Testis (tissue), 2 donors: ENCODE data around the gene IL12B.

ENCODE experiments used
- POLR2A ChIP-seq: fragments of 450-650 bp; IDR thresholded peaks from one replicate; pipeline ENCODE4 v1.6.1; 2017; ENCODE audit warnings: antibody characterized with exemption, mild to moderate bottlenecking, moderate library complexity
- TF ChIP-seq, protein P1 (sequence below), 3 experiments: fragments of 450-650 bp in 2 of 3; fragments of 200-600 bp in 1 of 3; sonication (generic) in 1 of 3; IDR thresholded peaks; one replicate each; pipeline ENCODE4 v1.5.1; 2016 to 2019; ENCODE audit warnings: antibody characterized with exemption in 3 of 3, mild to moderate bottlenecking in 2 of 3, moderate library complexity in 1 of 3

DNA sequence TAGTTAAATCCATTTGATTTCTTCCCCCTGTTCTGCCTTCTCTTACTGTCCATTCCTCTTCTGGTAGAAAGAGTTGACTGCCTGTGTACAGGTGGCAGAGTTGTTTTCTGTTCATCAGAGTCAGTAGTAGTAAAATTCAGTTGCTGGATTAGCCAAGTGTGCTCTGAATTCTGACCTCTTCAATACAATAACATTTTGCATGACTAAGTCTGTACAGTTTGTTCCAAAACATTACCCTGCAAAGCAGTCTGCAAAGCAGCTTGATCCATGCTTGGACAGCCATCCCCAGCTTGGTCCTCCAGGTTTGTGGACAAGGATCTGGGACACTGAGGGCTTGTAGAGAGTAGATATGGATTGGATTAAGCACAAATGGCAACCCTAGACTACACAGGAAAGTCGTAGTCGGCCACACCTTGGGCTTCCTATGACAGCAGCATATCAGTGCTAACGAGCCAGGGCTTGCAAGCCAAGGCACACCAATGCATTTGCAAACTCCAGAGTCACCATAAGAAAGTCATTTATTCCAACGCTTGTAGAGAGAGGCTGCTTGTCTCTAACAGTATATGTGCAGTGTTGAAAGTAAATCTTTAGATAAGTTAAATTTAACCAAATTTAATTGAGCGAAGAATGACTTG is 25.2 kb downstream of the IL12B start:
- TF ChIP-seq, protein P1, sequence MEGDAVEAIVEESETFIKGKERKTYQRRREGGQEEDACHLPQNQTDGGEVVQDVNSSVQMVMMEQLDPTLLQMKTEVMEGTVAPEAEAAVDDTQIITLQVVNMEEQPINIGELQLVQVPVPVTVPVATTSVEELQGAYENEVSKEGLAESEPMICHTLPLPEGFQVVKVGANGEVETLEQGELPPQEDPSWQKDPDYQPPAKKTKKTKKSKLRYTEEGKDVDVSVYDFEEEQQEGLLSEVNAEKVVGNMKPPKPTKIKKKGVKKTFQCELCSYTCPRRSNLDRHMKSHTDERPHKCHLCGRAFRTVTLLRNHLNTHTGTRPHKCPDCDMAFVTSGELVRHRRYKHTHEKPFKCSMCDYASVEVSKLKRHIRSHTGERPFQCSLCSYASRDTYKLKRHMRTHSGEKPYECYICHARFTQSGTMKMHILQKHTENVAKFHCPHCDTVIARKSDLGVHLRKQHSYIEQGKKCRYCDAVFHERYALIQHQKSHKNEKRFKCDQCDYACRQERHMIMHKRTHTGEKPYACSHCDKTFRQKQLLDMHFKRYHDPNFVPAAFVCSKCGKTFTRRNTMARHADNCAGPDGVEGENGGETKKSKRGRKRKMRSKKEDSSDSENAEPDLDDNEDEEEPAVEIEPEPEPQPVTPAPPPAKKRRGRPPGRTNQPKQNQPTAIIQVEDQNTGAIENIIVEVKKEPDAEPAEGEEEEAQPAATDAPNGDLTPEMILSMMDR (IDR thresholded peaks at IDR 0.05) = no peak
- no peak for TF ChIP-seq POLR2A
